Inflammatory macrophage (primary cell): ENCODE data around the gene RPS21.

Experiments used
- DNase-seq, 2 donors: peaks; one replicate each; pipeline ENCODE4 v3.0.0-alpha.2; 2020 to 2022
- total RNA-seq, 18 experiments: gene quantifications; one replicate each; lab custom pipeline; 2026; ENCODE audit warnings: mixed read lengths in 6 of 18, inconsistent platforms in 2 of 18; lab: John Stamatoyannopoulos, UW

RPS21 gene
- total RNA-seq: 46.5 to 107 (median 74.7) reads per million in 18 experiments

- DNase-seq: peak; percentile 88 to 93
Measured at GRCh38 chr20:62386383-62387218, at the start of gene RPS21. Gene RPS21 (plus strand): TSS chr20:62387103. CDS start chr20:62387339, 236 bp downstream.

DNA sequence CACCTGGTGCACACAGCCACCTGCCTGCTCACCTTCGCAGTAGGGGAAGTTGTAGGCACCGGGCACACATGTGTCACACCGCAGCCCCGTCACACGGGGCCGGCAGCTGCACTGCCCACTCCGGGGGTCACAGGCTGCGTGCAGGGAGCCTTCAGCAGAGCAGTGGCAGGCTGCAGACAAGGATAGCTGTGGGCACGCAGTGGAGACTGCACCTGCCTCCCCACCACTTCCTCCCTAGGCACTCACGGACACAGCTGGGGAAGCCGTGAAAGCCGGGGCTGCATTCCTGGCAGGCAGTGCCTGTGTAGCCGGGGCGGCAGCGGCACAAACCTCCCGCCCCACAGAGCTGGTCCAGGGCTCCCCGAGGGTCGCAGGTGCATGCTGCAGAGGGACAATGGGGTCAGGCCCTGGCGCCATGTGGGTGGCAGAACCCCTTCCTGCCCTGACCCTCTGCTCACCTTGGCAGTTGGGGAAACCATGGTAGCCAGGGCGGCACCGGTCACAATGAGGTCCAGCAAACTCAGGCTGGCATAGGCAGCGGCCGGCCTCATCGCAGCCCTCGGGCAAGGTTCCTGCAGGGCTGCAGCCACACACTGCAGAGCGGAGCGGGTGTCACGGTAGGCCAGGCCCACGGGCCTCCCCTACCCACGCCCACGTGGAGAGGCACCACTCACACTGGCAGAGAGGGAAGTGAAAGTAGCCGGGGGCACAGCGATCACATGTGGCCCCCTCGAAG, 49.2 kb upstream of the RPS21 start:
- DNase-seq: peak in 1 of 2 donors; percentile 8

DNA sequence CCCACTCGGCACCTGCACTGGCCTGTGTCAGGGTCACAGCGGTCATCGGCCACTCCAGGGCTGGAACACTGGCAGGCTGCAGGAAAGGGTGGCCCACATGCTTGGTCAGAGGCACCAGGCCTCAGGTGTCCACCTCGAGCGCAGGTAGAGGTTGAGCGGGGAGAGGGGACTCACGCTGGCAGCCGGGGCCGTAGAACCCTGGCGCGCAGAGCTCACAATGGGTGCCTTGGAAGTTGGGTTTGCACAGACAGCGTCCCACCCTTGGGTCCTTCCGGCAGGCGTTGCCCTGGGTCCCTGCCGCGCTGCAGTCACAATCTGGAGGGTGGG, 48.6 kb upstream of the RPS21 start:
- DNase-seq: no peak

DNA sequence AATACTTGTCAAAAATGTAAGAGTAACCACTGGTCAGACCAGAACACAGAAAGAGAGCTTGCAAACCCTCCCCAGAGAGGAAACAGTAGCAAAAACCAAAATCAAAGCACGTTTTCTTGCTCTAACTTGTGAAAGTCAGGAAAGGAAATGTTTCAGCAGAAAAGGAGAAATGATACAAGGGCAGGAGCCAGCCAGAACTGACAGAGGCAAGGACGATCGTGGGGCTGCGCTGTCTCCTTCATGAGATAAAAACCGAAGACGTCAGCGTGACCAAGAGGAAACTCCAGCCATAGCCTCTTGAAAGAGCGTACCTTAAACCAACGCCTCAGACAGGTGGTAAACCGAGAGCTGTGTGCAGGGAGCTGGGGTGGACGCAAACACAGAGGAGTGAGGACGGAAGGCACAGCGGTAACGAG, 47.2 kb upstream of the RPS21 start:
- peak; percentile 34 to 37 for DNase-seq

DNA sequence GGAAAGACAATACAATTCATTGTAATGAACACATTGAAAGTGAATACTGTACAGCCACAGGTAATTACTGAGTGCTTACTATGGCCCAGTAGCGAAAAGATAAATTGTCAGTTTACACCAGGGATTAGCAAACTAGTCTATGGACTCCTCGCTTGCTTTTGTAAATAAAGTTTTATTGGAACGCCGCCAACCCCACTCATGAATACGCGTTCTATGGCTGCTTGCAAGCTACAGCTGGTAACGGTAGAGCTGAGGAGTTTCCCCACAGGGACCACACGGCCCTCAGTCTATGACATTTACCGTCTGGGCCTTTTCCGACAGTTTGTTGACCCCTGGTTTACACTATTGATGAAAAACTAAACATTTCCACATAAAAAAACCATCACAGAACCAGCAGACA, 44.0 kb upstream of the RPS21 start:
- no peak for DNase-seq

- DNase-seq: no peak
Measured at GRCh38 chr20:62344092-62344491, 42.8 kb upstream of the RPS21 start.

- DNase-seq: peak in 1 of 2 donors; percentile 41
Measured at GRCh38 chr20:62344782-62345181, 42.1 kb upstream of the RPS21 start.

GRCh38 chr20:62345681-62346370, 41.1 kb upstream of the RPS21 start:
- DNase-seq: no peak

DNA sequence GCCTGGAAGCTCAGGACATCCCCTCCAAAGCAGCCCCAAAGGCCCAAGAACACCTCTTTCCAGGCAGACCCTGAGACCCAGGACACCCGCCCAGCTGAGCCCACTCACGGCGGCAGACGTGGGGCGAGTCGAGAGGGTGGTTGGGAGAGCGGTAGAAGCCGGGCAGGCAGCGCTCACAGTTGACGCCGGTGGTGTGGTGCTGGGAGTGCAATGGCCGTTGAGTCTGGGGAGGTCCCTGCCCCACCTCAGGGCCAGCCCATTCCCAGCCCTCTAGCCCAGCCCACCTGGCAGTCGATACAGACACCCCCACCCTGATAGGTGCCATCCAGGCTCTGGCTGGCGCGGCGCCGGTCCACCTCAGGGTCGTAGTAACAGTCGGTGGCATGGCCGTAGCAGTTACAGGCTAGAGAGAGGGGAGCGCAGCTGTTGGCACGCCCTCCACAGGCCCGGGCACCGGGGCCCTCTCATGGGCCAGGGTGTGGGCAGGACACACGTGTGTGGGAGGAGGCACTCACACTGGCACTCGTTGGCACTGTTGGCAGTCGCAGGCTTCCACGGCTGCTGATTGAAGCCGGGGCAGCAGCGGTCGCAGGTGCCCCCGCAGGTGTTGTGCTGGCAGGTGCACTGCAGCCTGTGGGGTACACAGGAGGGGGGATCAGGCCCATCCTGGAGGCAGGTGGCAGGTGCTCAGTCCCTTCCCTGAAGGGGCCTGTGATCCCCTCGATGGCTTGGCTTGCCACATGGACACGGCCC, 40.3 kb upstream of the RPS21 start:
- no peak for DNase-seq

GRCh38 chr20:62347151-62347404, 39.8 kb upstream of the RPS21 start:
- DNase-seq: no peak

DNA sequence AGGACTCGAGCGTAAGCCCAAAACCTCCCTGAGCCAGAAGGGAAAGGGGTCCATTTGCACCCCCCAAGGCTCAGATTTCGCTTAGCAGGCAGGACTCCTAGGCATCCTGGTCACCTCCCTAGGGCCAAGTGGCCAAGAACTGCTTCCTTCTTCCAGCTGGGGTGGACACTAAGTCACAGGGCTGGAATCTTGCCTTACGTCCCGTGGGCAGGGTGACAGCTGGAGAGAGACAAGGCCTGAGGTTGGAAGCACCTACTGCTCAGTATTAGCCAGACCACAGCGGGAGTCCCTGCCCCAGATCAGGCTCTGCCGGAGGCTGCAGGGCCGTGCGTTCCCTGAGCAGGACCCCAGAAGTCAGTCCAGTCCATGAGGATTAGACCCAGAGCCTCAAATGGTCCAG, 39.5 kb upstream of the RPS21 start:
- DNase-seq: no peak

GRCh38 chr20:62348604-62349003, 38.3 kb upstream of the RPS21 start:
- no peak for DNase-seq

DNA sequence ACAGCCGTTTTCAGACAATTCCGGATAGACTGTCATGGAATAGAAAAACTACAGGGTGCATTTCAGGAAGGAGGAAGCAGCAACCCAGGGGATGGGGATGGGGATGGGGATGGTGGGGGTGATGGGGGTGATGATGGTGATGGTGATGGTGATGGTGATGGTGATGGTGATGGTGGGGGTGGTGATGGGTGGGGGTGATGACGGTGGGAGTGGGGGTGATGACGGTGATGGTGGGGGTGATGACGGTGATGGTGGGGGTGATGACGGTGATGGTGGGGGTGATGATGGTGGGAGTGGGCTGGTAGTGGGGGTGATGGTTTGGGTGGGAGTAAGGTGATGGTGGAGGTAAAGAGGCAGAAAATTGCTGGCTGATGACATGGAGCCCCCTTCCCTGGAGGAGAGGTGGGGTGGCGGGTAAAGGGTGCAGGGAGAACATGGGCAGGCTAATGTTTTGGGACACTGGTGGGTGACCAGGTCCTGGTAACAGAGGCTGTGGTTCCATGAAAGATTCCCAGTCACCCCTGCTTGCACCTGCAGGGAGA, 37.3 kb upstream of the RPS21 start:
- DNase-seq: no peak

DNA sequence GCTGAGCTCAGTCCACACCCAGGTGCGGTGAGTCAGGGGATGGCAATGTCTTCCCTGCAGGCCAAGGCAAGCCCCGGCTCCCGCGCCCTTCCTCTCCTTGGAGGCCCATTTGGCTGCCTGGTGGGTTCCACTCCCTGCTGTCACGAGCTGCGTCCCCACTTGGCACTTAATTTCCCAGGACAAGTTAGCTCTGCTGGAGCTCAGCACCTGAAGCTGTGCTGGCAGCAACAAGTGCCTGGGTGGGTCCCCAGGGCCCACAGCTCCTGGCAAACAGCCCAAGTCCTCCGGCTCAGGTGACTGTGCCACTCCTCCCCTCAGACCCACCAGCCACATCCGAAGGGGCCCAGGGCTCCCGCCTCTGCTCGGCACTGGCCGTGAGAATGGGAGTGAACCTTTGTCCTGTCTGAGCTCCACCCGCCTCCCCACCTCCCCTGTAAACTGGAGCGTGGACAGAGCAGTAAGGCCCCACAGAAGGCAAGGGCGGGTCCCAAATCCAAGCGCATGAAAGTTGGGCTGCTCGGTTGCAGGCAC, 36.7 kb upstream of the RPS21 start:
- no peak for DNase-seq

DNA sequence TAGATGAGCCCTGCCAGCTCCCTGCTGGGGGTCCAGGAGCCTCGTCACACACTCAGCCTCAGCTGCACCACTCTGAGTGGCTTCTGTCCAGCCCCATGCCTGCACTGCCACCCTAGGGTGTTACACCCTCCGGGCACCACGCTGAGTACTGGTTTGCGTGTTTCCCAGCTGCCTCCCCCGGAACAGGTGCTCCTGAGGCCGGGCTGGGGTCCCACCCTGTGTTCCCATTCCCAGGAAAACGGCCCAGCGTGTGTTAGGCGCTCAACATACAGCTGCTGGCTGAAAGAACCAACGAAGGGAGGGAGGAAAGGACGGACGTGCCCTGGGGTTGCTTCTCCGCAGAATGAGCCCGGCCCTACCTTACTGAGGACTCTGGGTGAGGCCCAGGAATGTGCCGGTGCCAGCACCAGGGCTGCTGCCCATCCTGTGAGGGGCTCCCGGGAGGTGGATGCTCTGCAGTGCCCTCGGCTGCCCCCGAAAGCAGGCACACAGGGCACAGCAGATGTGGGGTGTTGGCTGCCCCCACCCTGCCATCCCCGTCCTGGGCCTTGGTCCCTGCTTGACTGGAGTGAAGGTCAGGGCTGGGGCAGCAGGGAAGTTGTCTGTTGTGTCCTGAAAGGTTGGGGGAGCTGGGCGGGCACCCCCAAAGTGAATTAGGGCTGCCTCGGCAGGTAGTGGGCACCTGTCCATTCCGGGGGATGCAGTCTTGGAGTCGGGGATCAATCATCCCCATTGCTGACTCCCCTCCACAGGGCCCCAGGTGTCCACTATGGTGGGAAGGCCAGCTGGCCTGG, 36.1 kb upstream of the RPS21 start:
- no peak for DNase-seq

DNA sequence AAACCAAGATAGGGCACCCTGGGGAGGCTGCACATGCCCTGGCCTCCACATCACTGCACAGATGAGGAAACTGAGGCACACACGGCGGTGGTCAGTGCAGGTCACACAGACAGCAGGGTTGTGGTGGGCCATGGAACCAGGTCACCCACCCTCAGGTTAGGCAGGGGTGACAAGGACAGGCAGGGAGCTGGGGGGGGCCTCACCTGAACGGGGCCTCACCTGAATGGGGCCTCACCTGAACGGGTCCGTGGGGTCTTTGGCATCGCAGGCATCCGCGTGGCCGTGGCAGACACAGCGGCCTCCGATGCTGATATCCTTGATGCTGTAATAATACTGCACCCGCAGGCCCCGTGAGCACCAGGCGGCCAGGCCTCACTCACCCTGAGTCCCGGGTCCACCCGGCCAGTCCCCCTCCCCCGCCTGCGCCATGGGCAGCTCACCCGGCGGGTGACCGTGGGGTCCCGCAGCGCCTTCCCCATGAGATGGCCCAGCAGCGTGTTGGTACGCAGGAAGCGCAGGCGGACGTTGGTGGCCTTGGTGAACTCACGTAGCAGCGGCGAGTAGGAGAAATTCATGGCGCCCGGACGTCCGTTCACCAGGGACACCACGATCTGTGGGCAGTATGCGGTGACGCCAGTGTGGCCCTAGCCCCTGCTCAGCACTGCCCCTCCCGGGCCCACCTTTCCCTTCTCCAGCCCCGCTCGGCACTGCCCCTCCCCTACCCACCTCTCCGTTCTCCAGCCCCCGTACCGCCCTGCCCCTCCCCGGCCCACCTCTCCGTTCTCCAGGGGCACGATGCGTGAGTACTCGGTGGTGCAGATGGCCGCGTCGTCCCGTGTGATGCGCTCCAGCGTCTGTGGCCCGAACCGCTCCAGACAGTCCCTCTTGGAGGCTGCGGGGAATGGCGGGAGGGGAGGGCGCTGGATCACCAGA, 35.2 kb upstream of the RPS21 start:
- DNase-seq: no peak

- no peak for DNase-seq
Measured at GRCh38 chr20:62352402-62353288, 34.3 kb upstream of the RPS21 start.

DNA sequence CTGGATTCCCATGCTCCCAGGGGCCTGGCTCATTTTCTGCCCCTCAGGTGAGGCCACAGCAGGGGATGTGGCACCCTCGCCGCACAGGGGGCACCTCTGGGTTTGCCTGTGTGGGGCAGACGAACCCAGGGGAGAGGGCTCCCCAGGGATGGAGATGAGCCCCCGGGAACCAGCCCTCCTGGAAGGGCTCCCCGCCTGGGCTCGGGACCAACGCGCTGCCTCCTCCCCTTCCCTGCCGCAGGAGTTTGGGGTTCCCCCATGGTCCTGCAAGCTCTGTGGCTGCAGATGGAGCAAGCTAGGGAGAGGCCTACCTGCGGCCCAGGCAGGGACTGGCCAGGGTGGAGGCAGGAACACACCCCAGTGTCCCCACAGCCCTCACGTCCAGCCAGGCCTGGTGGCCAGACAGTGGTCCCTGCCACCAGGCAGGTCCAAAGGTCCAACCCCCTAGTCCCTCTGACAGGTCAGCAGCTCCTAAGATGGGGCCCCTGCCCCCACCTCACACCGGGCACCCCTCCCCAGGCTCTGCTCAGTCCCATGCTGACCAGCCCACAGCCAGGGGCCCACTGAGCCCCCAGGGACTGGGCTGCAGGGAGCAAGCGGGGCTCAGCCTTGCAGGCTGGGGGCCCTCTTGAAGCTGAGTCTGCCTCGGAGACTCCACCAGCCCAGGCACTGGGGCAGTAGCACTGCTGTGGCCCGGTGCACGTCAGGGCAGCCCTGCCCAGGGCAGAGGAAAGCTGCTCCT, 33.4 kb upstream of the RPS21 start:
- DNase-seq: no peak
